Natural killer cell treated with Interleukin-12 subunit alpha and Interleukin-12 subunit beta and Interleukin-15 and Interleukin-18, amount 100 ng/mL, for 72 hours (primary cell): ENCODE data around the gene PSENEN. TPM values are rescaled to one million over a fixed set of nuclear protein-coding genes. Genes with fewer than 3 reads are reported as not detected.
"Not testable (repeated sequence)": the region's sequence is repeated elsewhere in the genome, so short reads cannot be mapped to it uniquely, and the experiment has no call there.

Experiments used
- ATAC-seq, 2 donors: fragments of 150-1000 bp; cut with Tn5 transposase in 1 of 2; sonication (Bioruptor Pico), chemical (Tn5 transposase) in 1 of 2; 2 replicates each; pipeline ENCODE4 v1.10.0; 2021
- DNase-seq: peaks from one replicate; pipeline ENCODE4 v3.0.0; 2022; ENCODE audit warnings: low spot score
- H3K27ac Mint-ChIP-seq, 2 donors: 1 replicate in 1 of 2; 2 replicates in 1 of 2; pipeline ENCODE4 v1.8.0; 2022; ENCODE audit warnings: mixed read lengths in 2 of 2, mild to moderate bottlenecking in 1 of 2, moderate library complexity in 1 of 2
- H3K27me3 Mint-ChIP-seq, 2 donors: 1 replicate in 1 of 2; 2 replicates in 1 of 2; pipeline ENCODE4 v1.8.0; 2022; ENCODE audit warnings: mixed read lengths in 2 of 2
- H3K36me3 Mint-ChIP-seq: one replicate; pipeline ENCODE4 v1.8.0; 2022; ENCODE audit warnings: mixed read lengths
- H3K4me1 Mint-ChIP-seq, 2 donors: 1 replicate in 1 of 2; 2 replicates in 1 of 2; pipeline ENCODE4 v1.8.0; 2022; ENCODE audit warnings: low read depth in 2 of 2, mixed read lengths in 2 of 2, mild to moderate bottlenecking in 1 of 2
- H3K4me3 Mint-ChIP-seq: one replicate; pipeline ENCODE4 v1.8.0; 2022; ENCODE audit warnings: mixed read lengths
- H3K9me3 Mint-ChIP-seq: 2 replicates; pipeline ENCODE4 v1.8.0; 2022; ENCODE audit warnings: mixed read lengths
- total RNA-seq, 2 donors: library from RNA; stranded (reverse); gene quantifications; one replicate each; pipeline ENCODE4 v1.2.3, GENCODE V29; 2022

The PSENEN gene
- total RNA-seq, 2 donors from 2014 or later = 66.4 to 84.2 TPM

GRCh38 chr19:35792312-35792711, 46.9 kb downstream of the PSENEN start:
- Mint-ChIP-seq H3K27ac (no peak overlapping the region), H3K4me3 (no peak overlapping the region), H3K4me1 (peaks cover 6% of the 10 kb centered on the region in 2 donors), H3K36me3 (no peaks in the 10 kb centered on the region), H3K9me3 (no peaks in the 10 kb centered on the region), H3K27me3 (peaks cover 10 to 13% of the 10 kb centered on the region in 2 donors)
- DNase-seq (no peak), ATAC-seq (no peak)

DNA sequence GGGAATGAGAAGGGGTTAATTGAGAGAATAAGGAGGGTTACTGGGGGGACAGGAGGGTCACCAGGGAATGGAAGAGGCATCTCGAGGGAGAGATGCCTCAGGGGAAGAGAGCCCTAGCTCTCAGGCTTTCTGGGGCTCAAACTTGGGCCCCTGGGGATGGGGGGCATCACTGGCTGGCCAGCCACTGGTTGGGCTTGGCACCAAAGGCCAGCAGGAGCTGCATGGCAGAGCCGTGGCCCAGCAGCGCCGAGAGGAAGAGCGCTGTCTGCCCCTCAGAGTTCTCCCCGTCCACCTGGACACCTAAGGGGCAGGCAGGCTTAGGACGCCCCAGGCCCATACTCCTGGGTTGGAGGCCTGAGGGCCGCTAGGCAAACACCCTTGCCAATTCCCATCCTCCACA, 47.4 kb downstream of the PSENEN start:
- H3K36me3 Mint-ChIP-seq = no peaks in the 10 kb centered on the region
- peaks cover 12 to 15% of the 10 kb centered on the region in 2 donors for H3K27me3 Mint-ChIP-seq
- no peaks in the 10 kb centered on the region for H3K9me3 Mint-ChIP-seq
- ATAC-seq = no peak
- no peak overlapping the region for H3K27ac Mint-ChIP-seq
- no peak for DNase-seq
- H3K4me1 Mint-ChIP-seq = peaks cover 7 to 8% of the 10 kb centered on the region in 2 donors
- H3K4me3 Mint-ChIP-seq = no peak overlapping the region

DNA sequence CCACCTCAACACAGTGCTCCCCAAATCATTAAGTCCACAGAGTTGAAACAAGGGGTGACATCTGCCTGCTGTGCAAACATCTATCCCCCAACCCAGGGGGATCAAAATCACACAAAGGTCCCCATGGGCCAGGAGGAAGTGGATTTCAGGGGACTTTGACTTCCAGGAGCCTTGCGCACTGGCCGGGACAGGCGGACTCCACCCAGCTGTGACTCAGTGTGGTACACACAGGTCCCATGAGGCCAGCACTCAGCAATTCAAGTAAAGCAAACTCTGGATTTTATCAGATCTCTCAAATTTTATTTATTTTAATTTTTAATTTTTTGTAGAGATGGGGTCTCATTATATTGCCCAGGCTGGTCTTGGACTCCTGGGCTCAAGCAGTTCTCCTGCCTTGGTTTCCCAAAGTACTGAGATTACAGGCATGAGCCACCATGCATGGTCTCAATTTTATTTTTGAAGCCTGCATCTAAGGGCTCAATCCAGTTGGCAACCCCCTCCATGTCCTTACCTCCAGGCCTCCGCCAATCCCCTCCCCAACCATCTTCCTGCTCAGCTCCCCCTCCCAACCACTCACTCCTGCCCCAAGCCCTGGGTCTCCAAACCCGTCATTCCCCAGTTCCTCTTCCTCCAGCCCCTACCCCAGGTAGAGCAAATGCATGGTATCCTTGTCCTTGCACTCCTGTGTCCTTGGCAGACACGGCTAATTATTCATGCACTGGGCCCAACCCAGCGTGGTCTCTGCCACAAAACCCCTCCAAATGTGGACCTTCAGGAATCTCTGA, 48.1 kb downstream of the PSENEN start:
- Mint-ChIP-seq H3K4me1 (peaks cover 7 to 8% of the 10 kb centered on the region in 2 donors), H3K9me3 (no peaks in the 10 kb centered on the region), H3K27ac (no peak overlapping the region), H3K36me3 (no peaks in the 10 kb centered on the region), H3K4me3 (no peak overlapping the region), H3K27me3 (peaks cover 12 to 15% of the 10 kb centered on the region in 2 donors)
- no peak for DNase-seq
- ATAC-seq = no peak

- peaks cover 14 to 15% of the 10 kb centered on the region in 2 donors for H3K27me3 Mint-ChIP-seq
- not testable (repeated sequence) for DNase-seq, ATAC-seq, H3K36me3 Mint-ChIP-seq, H3K27ac Mint-ChIP-seq, H3K4me1 Mint-ChIP-seq, H3K4me3 Mint-ChIP-seq, H3K9me3 Mint-ChIP-seq
These were observed 50.1 kb downstream of the PSENEN start for GRCh38 chr19:35795564-35795963.

Other genes with a start within 250 kb of the PSENEN start
- 1 to 10 TPM in 1 of 2 donors, not detected in 1; 1.8 TPM for gene DMKN, start 232.0 kb upstream of the PSENEN start, total RNA-seq
- not detected for gene SBSN, start 217.3 kb upstream of the PSENEN start, total RNA-seq
- not detected for gene GAPDHS, start 212.2 kb upstream of the PSENEN start, total RNA-seq
- gene TMEM147, start 200.0 kb upstream of the PSENEN start, total RNA-seq = 10 to 100 TPM; 25.3 to 34.4 TPM
- not detected for gene ATP4A, start 182.0 kb upstream of the PSENEN start, total RNA-seq
- gene PMIS2, start 159.5 kb upstream of the PSENEN start, total RNA-seq = not detected
- 10 to 100 TPM; 29.2 to 55.0 TPM for gene HAUS5, start 132.9 kb upstream of the PSENEN start, total RNA-seq
- gene RBM42, start 116.6 kb upstream of the PSENEN start, total RNA-seq = 100 to 1,000 TPM; 109 to 110 TPM
- 1 to 10 TPM in 1 of 2 donors, under 1 TPM in 1; 0.39 to 1.2 TPM for gene ETV2, start 103.9 kb upstream of the PSENEN start, total RNA-seq
- 100 to 1,000 TPM; 363 to 400 TPM for gene COX6B1, start 97.3 kb upstream of the PSENEN start, total RNA-seq
- under 1 TPM; 0.38 to 0.70 TPM for gene UPK1A, start 79.1 kb upstream of the PSENEN start, total RNA-seq
- 100 to 1,000 TPM; 191 to 295 TPM for gene ZBTB32, start 41.1 kb upstream of the PSENEN start, total RNA-seq
- gene KMT2B, start 27.6 kb upstream of the PSENEN start, total RNA-seq = 100 to 1,000 TPM in 1 of 2 donors, 10 to 100 TPM in 1; 80.1 to 137 TPM
- 100 to 1,000 TPM in 1 of 2 donors, 10 to 100 TPM in 1; 80.4 to 193 TPM for gene IGFLR1, start 3.2 kb upstream of the PSENEN start, total RNA-seq
- gene U2AF1L4, start 233 bp upstream of the PSENEN start, total RNA-seq = 10 to 100 TPM; 17.0 to 19.1 TPM
- gene LIN37, start 2.9 kb downstream of the PSENEN start, total RNA-seq = 10 to 100 TPM in 1 of 2 donors, 1 to 10 TPM in 1; 9.6 to 24.7 TPM
- gene HSPB6, start 11.4 kb downstream of the PSENEN start, total RNA-seq = not detected
- gene PROSER3, start 12.5 kb downstream of the PSENEN start, total RNA-seq = 10 to 100 TPM; 36.2 to 53.8 TPM
- 10 to 100 TPM; 31.5 to 45.0 TPM for gene ARHGAP33, start 29.9 kb downstream of the PSENEN start, total RNA-seq
- gene PRODH2, start 67.2 kb downstream of the PSENEN start, total RNA-seq = not detected
- gene NPHS1, start 106.9 kb downstream of the PSENEN start, total RNA-seq = not detected
- 1 to 10 TPM; 1.3 to 2.2 TPM for gene KIRREL2, start 111.3 kb downstream of the PSENEN start, total RNA-seq
- 1 to 10 TPM; 1.9 TPM for gene APLP1, start 122.9 kb downstream of the PSENEN start, total RNA-seq
- 10 to 100 TPM; 54.4 to 68.7 TPM for gene NFKBID, start 154.9 kb downstream of the PSENEN start, total RNA-seq
- gene HCST, start 156.9 kb downstream of the PSENEN start, total RNA-seq = 100 to 1,000 TPM; 154 to 228 TPM
- gene TYROBP, start 162.6 kb downstream of the PSENEN start, total RNA-seq = 100 to 1,000 TPM in 1 of 2 donors, 10 to 100 TPM in 1; 65.3 to 235 TPM
- gene LRFN3, start 190.7 kb downstream of the PSENEN start, total RNA-seq = 10 to 100 TPM in 1 of 2 donors, 1 to 10 TPM in 1; 4.6 to 10.6 TPM
- gene SDHAF1, start 249.5 kb downstream of the PSENEN start, total RNA-seq = 10 to 100 TPM; 17.6 to 21.4 TPM